HepG2 (cell line): ENCODE data around the gene YIPF5. TPM values are rescaled to one million over a fixed set of nuclear protein-coding genes. Genes with fewer than 3 reads are reported as not detected.

ENCODE experiments used
- ATAC-seq: fragments of 200-7000 bp; cut with Tn5 transposase; 3 replicates; pipeline ENCODE4 v1.9.1; 2020; ENCODE audit warnings: mild to moderate bottlenecking, moderate library complexity
- BruUV-seq: library from RNA; stranded (reverse); fragments of 400-500 nt; replicated peaks from 2 replicates; lab custom pipeline; 2021; lab: Mats Ljungman, UMichigan
- CTCF ChIA-PET: fragments of 300-600 bp; formaldehyde crosslinking; extraction: SDS; loops from one replicate; lab custom pipeline; 2021; ENCODE audit warnings: low total read pairs, inconsistent platforms, low intra/inter-chr PET ratio; lab: Yijun Ruan, JAX
- POLR2A ChIA-PET: fragments of 350-600 bp; sonication (Branson Sonifier 250); formaldehyde crosslinking; loops from one replicate; lab custom pipeline; 2020; ENCODE audit warnings: antibody characterized with exemption, inconsistent platforms; lab: Yijun Ruan, JAX
- DNase-seq: peaks from one replicate; pipeline ENCODE4 v3.0.0-alpha.2; 2015; ENCODE audit warnings: low spot score
- FAIRE-seq: peaks from 3 replicates; lab custom pipeline; 2011; peaks lifted over from hg19 to GRCh38; lab: Jason Lieb, UNC
- H2AFZ ChIP-seq: one replicate; pipeline ENCODE4 v1.6.1; 2011; ENCODE audit warnings: low read length, inconsistent platforms
- H3K27ac ChIP-seq: fragments of 300-600 bp; 3 replicates; pipeline ENCODE4 v1.8.0; 2011; ENCODE audit warnings: mixed run types, mild to moderate bottlenecking, mixed read lengths, low read length, inconsistent platforms; ENCODE audit not compliant: insufficient read depth; ENCODE audit errors: extremely low read length
- H3K27me3 ChIP-seq, 2 experiments: fragments of 200-600 bp in 1 of 2; 2 replicates in 1 of 2; 3 replicates in 1 of 2; pipeline versions ENCODE4 v1.6.0 to v1.8.0; 2011; ENCODE audit warnings: low read length in 2 of 2, mild to moderate bottlenecking in 2 of 2, moderate library complexity in 2 of 2, inconsistent platforms in 1 of 2; ENCODE audit not compliant: insufficient read depth in 2 of 2, control insufficient read depth in 1 of 2
- H3K36me3 ChIP-seq, 2 experiments: fragments of 200-600 bp in 1 of 2; replicated peaks in 1 of 2; 2 replicates in 1 of 2; 3 replicates in 1 of 2; pipeline versions ENCODE4 v1.5.1 to v1.8.0; 2011; ENCODE audit warnings: low read length in 2 of 2, inconsistent platforms in 1 of 2; ENCODE audit not compliant: insufficient read depth in 2 of 2, control insufficient read depth in 1 of 2
- H3K4me1 ChIP-seq: 2 replicates; pipeline ENCODE4 v1.5.1; 2012; ENCODE audit warnings: low read length, inconsistent platforms; ENCODE audit not compliant: insufficient read depth
- H3K4me2 ChIP-seq: 2 replicates; pipeline ENCODE4 v1.6.0; 2011; ENCODE audit warnings: low read depth, low read length, inconsistent platforms
- H3K4me3 ChIP-seq, 3 experiments: fragments of 200-600 bp in 1 of 3; sonication (generic), shearing (Covaris generic) in 1 of 3; replicated peaks in 1 of 3; 2 replicates each; pipeline ENCODE4 v1.5.1; 2011 to 2016; ENCODE audit warnings: low read length in 3 of 3, inconsistent platforms in 2 of 3, low read depth in 2 of 3, mild to moderate bottlenecking in 2 of 3, control low read depth in 1 of 3, mixed read lengths in 1 of 3; ENCODE audit not compliant: insufficient read depth in 1 of 3
- H3K79me2 ChIP-seq: one replicate; pipeline ENCODE4 v1.6.1; 2011; ENCODE audit warnings: low read length, inconsistent platforms; ENCODE audit not compliant: insufficient read depth
- H3K9ac ChIP-seq: 2 replicates; pipeline ENCODE4 v1.6.0; 2011; ENCODE audit warnings: mild to moderate bottlenecking, low read depth, low read length, inconsistent platforms; ENCODE audit not compliant: insufficient read depth
- H3K9me3 ChIP-seq: 2 replicates; pipeline ENCODE4 v1.5.1; 2012; ENCODE audit warnings: mild to moderate bottlenecking, low read length
- H4K20me1 ChIP-seq: 2 replicates; pipeline ENCODE4 v1.6.0; 2011; ENCODE audit warnings: inconsistent platforms, mild to moderate bottlenecking, low read length, moderate library complexity; ENCODE audit not compliant: insufficient read depth
- FOXK1 ChIP-seq: sonication (generic); formaldehyde crosslinking; IDR thresholded peaks from 2 replicates; pipeline ENCODE4 v1.4.0; 2020; ENCODE audit warnings: low read depth, missing genetic modification reagents, borderline replicate concordance
- KLF15 ChIP-seq: sonication (generic); formaldehyde crosslinking; IDR thresholded peaks from 2 replicates; pipeline ENCODE4 v1.8.1; 2023; ENCODE audit warnings: borderline replicate concordance, mild to moderate bottlenecking, inconsistent platforms, missing genetic modification reagents, mixed read lengths
- MEIS1 ChIP-seq: sonication (generic); formaldehyde crosslinking; IDR thresholded peaks from 2 replicates; pipeline ENCODE4 v1.9.0; 2021; ENCODE audit warnings: mild to moderate bottlenecking, missing genetic modification reagents, moderate library complexity, borderline replicate concordance
- NR2F2 ChIP-seq: IDR thresholded peaks from 2 replicates; pipeline ENCODE4 v1.6.1; 2012; ENCODE audit warnings: low read depth, inconsistent platforms, borderline replicate concordance
- POGZ ChIP-seq: sonication (generic); formaldehyde crosslinking; IDR thresholded peaks from 2 replicates; pipeline ENCODE4 v1.4.0; 2020; ENCODE audit warnings: mild to moderate bottlenecking, missing genetic modification reagents
- PRMT3 ChIP-seq: sonication (generic); formaldehyde crosslinking; IDR thresholded peaks from 2 replicates; pipeline ENCODE4 v1.8.1; 2022; ENCODE audit warnings: low read depth, mild to moderate bottlenecking, moderate library complexity, missing genetic modification reagents, borderline replicate concordance
- SIX1 ChIP-seq: sonication (generic); formaldehyde crosslinking; IDR thresholded peaks from 2 replicates; pipeline ENCODE4 v1.4.0; 2020; ENCODE audit warnings: missing genetic modification reagents, borderline replicate concordance
- SP4 ChIP-seq: sonication (generic); formaldehyde crosslinking; IDR thresholded peaks from 2 replicates; pipeline ENCODE4 v1.8.1; 2023; ENCODE audit warnings: mild to moderate bottlenecking, missing genetic modification reagents
- ZNF503 ChIP-seq: sonication (generic); formaldehyde crosslinking; IDR thresholded peaks from 2 replicates; pipeline ENCODE4 v1.4.0; 2020; ENCODE audit warnings: missing genetic modification reagents
- ZNF7 ChIP-seq: IDR thresholded peaks from 2 replicates; pipeline ENCODE4 v1.6.1; 2016; ENCODE audit warnings: missing biosample characterization, missing genetic modification reagents
- ZNF839 ChIP-seq: sonication (generic); formaldehyde crosslinking; IDR thresholded peaks from 2 replicates; pipeline ENCODE4 v1.4.0; 2020; ENCODE audit warnings: missing genetic modification reagents, mild to moderate bottlenecking, borderline replicate concordance
- whole genome bisulfite sequencing: methylation state at CpG from one replicate; pipeline ENCODE4 v1.1.6; 2017; ENCODE audit warnings: low lambda C conversion rate; 5-methylcytosine and 5-hydroxymethylcytosine counted together
- in situ Hi-C: cut with HindIII; loops from 2 replicates; pipeline ENCODE4 v1.10.0; 2017; ENCODE audit warnings: low pct_unique_long_range_greater_than_20kb; ENCODE audit not compliant: extremely low pct_ligation_motif_present
- intact Hi-C: fragments of 100-400 bp; cut with micrococcal nuclease; formaldehyde crosslinking; loops from one replicate; pipeline ENCODE4 v1.10.0; 2022; ENCODE audit not compliant: unreplicated experiment
- polyA plus RNA-seq, 8 experiments: library from polyadenylated mRNA; depleted of rRNA in 3 of 8; stranded (reverse) in 7 of 8; unstranded in 1 of 8; fragments of >200 nt; fragmentation: Illumina TruSeq in 4 of 8; extraction: Trizol in 4 of 8; gene quantifications; 2 replicates each; pipeline versions ENCODE4 v1.2.1 to v1.2.3, GENCODE V29; 2011 to 2016; ENCODE audit warnings: low read depth in 4 of 8, missing spikeins in 1 of 8, mixed read lengths in 1 of 8; ENCODE audit not compliant: insufficient read depth in 1 of 8
- total RNA-seq, 5 experiments: library from RNA; depleted of rRNA; stranded (reverse); fragments of >200 nt; fragmentation: Illumina TruSeq; extraction: Trizol; gene quantifications; 2 replicates each; pipeline ENCODE4 v1.2.3, GENCODE V29; 2016; ENCODE audit warnings: low read depth in 1 of 5
- TF ChIP-seq, protein P1 (sequence below): sonication (generic); formaldehyde crosslinking; IDR thresholded peaks from 2 replicates; pipeline ENCODE4 v1.5.0; 2020; ENCODE audit warnings: missing genetic modification reagents, mild to moderate bottlenecking, borderline replicate concordance
- TF ChIP-seq, protein P2 (sequence below): sonication (generic); formaldehyde crosslinking; conservative IDR thresholded peaks from 2 replicates; pipeline ENCODE4 v1.8.0; 2022; ENCODE audit warnings: missing genetic modification reagents
- TF ChIP-seq, protein P3 (sequence below): sonication (generic); formaldehyde crosslinking; IDR thresholded peaks from 2 replicates; pipeline ENCODE4 v1.5.0; 2020; ENCODE audit warnings: missing genetic modification reagents, mild to moderate bottlenecking, borderline replicate concordance
- TF ChIP-seq, protein P4 (sequence below): sonication (generic); formaldehyde crosslinking; IDR thresholded peaks from 2 replicates; pipeline ENCODE4 v1.4.0; 2020; ENCODE audit warnings: missing genetic modification reagents, mild to moderate bottlenecking, borderline replicate concordance

Gene YIPF5
- total and polyA plus RNA-seq, 2 of the 13 experiments (the other 11 are each of a cell fraction or from before 2014, with no cell fraction given), result 61.4 to 73.6 TPM

- no peak for TF ChIP-seq KLF15 (CRISPR knock-in tag)
- TF ChIP-seq PRMT3 (CRISPR knock-in tag), result no peak
- no peak for TF ChIP-seq POGZ (CRISPR knock-in tag)
Measured at GRCh38 chr5:144198386-144198785, 27.9 kb upstream of the YIPF5 start (continued).

DNA sequence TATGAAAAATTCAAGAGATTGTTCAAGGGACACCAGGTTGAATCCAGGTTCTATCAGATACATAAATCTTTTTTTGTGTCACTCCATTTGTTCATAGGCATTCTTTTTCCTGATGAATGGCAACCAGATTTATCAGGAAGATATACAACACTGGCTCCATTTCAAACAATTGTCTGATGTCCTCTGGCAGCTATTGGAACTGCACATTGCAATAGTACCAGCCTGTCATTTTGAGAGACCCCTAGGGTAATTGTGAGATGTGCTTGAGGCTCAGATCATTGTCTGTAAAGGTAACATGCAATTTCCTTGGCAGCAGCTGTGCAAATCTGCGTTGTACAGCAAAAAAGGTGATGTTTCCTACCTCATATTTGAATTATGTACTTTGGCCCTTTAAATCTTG lies 26.2 kb upstream of the YIPF5 start:
- FAIRE-seq (no peak), ATAC-seq (no peak), DNase-seq (no peak)
- no peak overlapping the region for H3K27ac ChIP-seq
- no peak overlapping the region for H3K4me2 ChIP-seq
- H3K4me3 ChIP-seq, result no peak overlapping the region
- H3K79me2 ChIP-seq, result no peaks in the 10 kb centered on the region
- intact Hi-C loops, result no loop called here
- no peak overlapping the region for H2AFZ ChIP-seq
- ChIA-PET POLR2A (no interaction called here), CTCF (no interaction called here)
- 7% methylated on average over 1 of the region's 1 CpG for WGBS
- H3K36me3 ChIP-seq, result no peaks in the 10 kb centered on the region
- H4K20me1 ChIP-seq, result no peaks in the 10 kb centered on the region
- no peak overlapping the region for H3K9ac ChIP-seq
- no peaks in the 10 kb centered on the region for H3K4me1 ChIP-seq
- no peaks in the 10 kb centered on the region for H3K9me3 ChIP-seq
- no peaks in the 10 kb centered on the region; a peak in 1 of 5 replicates for H3K27me3 ChIP-seq
- in situ Hi-C loops, result no loop called here
- BruUV-seq, result no TSS peak
- TF ChIP-seq ZNF7 (CRISPR knock-in tag), result no peak
- TF ChIP-seq ZNF839 (CRISPR knock-in tag), result no peak
- TF ChIP-seq SIX1 (CRISPR knock-in tag), result no peak
- TF ChIP-seq FOXK1, result no peak
- TF ChIP-seq ZNF503, result no peak
- TF ChIP-seq, protein P1, sequence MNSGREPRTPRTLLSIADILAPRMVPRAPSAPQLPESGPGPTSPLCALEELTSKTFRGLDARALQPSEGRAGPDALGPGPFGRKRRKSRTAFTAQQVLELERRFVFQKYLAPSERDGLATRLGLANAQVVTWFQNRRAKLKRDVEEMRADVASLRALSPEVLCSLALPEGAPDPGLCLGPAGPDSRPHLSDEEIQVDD (CRISPR knock-in tag), result no peak
- TF ChIP-seq NR2F2, result no peak
- TF ChIP-seq, protein P2, sequence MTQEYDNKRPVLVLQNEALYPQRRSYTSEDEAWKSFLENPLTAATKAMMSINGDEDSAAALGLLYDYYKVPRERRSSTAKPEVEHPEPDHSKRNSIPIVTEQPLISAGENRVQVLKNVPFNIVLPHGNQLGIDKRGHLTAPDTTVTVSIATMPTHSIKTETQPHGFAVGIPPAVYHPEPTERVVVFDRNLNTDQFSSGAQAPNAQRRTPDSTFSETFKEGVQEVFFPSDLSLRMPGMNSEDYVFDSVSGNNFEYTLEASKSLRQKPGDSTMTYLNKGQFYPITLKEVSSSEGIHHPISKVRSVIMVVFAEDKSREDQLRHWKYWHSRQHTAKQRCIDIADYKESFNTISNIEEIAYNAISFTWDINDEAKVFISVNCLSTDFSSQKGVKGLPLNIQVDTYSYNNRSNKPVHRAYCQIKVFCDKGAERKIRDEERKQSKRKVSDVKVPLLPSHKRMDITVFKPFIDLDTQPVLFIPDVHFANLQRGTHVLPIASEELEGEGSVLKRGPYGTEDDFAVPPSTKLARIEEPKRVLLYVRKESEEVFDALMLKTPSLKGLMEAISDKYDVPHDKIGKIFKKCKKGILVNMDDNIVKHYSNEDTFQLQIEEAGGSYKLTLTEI (CRISPR knock-in tag), result no peak
- no peak for TF ChIP-seq MEIS1 (CRISPR knock-in tag)
- TF ChIP-seq, protein P3, sequence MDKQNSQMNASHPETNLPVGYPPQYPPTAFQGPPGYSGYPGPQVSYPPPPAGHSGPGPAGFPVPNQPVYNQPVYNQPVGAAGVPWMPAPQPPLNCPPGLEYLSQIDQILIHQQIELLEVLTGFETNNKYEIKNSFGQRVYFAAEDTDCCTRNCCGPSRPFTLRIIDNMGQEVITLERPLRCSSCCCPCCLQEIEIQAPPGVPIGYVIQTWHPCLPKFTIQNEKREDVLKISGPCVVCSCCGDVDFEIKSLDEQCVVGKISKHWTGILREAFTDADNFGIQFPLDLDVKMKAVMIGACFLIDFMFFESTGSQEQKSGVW, result no peak
- no peak for TF ChIP-seq SP4 (CRISPR knock-in tag)
- TF ChIP-seq, protein P4, sequence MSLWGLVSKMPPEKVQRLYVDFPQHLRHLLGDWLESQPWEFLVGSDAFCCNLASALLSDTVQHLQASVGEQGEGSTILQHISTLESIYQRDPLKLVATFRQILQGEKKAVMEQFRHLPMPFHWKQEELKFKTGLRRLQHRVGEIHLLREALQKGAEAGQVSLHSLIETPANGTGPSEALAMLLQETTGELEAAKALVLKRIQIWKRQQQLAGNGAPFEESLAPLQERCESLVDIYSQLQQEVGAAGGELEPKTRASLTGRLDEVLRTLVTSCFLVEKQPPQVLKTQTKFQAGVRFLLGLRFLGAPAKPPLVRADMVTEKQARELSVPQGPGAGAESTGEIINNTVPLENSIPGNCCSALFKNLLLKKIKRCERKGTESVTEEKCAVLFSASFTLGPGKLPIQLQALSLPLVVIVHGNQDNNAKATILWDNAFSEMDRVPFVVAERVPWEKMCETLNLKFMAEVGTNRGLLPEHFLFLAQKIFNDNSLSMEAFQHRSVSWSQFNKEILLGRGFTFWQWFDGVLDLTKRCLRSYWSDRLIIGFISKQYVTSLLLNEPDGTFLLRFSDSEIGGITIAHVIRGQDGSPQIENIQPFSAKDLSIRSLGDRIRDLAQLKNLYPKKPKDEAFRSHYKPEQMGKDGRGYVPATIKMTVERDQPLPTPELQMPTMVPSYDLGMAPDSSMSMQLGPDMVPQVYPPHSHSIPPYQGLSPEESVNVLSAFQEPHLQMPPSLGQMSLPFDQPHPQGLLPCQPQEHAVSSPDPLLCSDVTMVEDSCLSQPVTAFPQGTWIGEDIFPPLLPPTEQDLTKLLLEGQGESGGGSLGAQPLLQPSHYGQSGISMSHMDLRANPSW (CRISPR knock-in tag), result no peak
